Frontal cortex (tissue), 4 donors: ENCODE results near the gene ENC1. TPM values are rescaled to one million over a fixed set of nuclear protein-coding genes. Genes with fewer than 3 reads are reported as not detected.

ENCODE experiments used
- DNase-seq, 2 donors: peaks; one replicate each; pipeline ENCODE4 v3.0.0; 2012; ENCODE audit warnings: low spot score in 2 of 2
- FAIRE-seq: peaks from 2 replicates; lab custom pipeline; 2012; peaks lifted over from hg19 to GRCh38; lab: Jason Lieb, UNC
- total RNA-seq: library from RNA; depleted of rRNA; stranded (reverse); fragments of >200 nt; gene quantifications from one replicate; pipeline ENCODE4 v1.2.3, GENCODE V29; 2014
- donor health status: control.
- donor health status: control.
- donor health status: control.

Gene ENC1
- total RNA-seq, 1 donor from 2014 or later: 1,653 TPM

DNA sequence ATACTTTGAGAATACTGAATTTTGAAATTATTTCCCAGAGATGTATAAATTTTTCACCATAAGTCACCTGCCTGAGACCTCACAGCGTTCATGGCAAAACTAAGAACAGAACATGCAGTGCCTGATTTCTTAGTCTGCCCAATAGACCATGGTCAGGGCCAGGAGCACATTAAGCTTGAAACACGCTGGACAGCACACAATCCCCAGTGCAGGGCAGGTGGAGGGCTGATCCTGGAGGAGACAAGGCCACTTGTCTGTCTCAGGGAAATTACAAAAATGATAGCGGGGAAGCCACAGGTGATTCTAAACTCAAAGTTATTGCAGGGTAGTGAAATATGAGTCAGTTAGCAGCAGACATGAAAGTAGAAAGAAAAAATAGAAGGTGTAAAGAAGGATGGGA, 18.6 kb upstream of the ENC1 start:
- FAIRE-seq (no peak), DNase-seq (no peak)

DNA sequence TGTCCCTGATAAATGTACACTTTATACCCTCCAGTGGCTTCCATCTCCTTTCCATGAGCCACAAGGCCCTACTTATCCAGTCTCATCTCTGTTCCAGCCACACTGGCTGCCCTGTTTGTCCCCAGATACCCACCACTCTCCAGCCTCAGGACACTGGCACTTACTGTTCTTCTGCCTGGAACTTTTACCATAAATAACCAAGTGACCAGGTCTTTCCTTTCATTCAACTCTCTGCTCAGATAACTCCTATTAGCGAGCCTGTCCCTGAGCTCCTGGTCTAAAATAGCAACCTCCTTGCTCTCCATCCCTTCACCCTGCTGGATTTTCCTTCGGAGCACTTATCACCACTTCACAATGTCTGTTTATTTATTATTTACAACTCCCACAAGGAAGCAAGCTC, 16.6 kb upstream of the ENC1 start:
- no peak for FAIRE-seq
- DNase-seq: no peak

DNA sequence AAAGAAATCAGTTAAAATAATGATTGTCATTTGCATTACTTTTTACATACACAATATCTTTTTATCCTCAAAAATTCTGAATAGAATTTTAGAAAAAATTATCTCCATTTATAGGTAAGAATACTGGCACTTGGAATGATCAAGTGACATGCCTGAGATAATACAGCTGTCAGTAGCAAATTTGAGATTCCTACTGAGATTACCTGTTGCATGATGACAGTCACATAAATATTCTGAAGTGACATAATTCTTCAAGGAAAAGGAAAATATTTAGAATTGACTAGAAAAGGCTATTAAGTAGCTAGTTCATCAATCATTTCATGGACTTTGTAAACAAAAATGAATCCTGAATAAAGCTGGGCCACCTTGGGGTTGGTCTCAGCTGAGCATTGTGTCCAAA, 15.2 kb upstream of the ENC1 start:
- no peak for FAIRE-seq

DNA sequence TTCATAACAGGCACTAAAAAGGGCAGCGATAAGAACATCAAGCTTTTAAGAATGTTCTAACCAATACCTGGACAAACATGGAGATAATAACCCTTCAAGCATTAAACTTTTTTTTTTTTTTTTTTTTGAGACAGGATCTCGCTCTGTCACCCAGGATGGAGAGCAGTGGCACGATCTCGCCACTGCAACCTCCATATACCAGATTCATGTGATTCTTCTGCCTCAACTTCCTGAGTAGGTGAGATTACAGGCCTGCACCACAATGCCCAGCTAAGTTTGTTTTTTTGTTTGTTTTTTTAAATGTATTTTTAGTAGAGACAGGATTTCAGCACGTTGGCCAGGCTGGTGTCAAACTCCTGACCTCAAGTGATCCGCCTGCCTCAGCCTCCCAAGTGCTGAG, 14.7 kb upstream of the ENC1 start:
- no peak for DNase-seq
- FAIRE-seq: no peak

More for the DNA sequence above, 15.2 kb upstream of the ENC1 start:
- DNase-seq: no peak

DNA sequence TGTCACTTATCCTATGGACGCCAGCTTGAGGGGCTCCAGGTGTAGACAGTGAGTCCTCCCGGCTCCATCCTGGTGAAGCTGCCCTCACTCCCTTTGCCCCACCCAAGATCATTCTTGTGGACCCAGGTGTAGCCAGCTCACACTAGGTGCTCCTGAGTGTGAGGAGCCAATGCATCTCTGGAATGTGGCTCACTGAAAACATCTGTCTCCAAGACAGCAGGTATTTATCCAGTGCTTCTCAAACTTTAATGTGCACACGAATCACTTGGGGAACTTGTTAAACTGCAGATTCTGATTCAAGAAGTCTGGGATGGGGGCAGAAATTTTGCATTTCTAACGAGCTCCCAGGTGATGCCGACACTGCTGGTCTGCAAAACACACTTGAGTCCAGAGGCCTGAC, 13.5 kb upstream of the ENC1 start:
- no peak for DNase-seq
- FAIRE-seq: no peak

DNA sequence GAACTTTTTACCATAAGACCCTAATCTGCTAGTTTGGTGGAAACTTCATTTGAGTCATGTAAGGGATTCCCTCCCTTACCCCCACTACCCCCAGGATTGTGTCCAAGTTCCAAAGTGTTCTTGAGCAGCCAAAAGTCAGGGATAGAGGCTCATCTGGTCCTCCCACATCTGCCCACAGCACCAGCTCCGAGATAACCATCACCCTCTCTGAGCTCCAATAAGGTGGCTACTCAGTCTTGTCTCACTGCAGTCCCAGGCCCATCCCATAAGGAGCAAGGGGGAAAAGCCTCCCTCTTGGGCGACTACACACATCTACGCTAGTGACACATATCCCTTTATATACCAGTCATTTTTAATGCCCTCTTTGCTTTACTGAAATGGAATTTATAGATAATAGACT, 12.0 kb upstream of the ENC1 start:
- FAIRE-seq (no peak), DNase-seq (no peak)

DNA sequence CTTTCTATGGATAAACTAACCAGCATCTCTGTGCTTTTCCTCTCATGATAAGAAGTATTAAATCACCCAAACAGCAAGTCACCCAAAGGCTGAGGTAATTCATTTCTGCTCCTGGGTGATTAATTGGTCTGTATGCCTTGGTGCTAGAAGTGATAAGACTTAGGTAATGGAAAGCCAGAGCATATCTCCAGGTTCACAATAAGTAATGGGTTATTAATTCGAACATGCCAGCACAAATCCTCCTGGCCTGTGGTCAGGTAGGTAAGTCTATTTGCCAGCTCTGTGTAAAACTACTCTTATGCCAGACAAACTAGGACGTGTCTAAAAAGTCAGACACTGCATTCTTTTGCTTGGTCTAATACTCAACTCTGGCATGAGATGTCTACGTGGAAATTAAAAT, 11.2 kb upstream of the ENC1 start:
- no peak for FAIRE-seq

DNA sequence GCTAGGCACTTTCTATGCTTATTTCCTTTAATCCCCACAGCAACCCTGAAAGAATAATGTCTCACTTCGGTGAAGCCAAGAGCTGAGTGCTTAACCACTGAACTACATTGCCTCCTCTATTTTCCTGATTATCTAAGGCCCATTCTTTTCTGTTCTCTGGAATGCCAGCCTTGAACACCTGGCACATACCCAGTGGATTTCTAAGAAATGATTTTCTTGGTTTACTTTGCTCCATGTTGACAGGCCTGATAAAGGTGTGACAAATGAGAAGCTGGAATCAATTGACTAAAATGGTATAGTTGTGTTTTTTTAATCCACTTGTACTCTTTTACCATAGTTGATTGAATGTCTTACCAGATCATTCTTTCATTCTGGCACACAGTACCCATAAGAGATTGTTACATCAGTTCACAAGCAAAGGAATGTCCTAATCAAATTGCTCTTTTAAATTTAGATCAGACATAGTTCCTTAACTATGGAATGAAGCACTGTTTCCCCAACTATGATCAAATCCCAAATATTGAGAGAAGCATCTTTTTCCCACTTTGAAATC, 9.0 kb upstream of the ENC1 start:
- no peak for DNase-seq
- no peak for FAIRE-seq

More for the DNA sequence above, 11.2 kb upstream of the ENC1 start:
- DNase-seq: no peak

DNA sequence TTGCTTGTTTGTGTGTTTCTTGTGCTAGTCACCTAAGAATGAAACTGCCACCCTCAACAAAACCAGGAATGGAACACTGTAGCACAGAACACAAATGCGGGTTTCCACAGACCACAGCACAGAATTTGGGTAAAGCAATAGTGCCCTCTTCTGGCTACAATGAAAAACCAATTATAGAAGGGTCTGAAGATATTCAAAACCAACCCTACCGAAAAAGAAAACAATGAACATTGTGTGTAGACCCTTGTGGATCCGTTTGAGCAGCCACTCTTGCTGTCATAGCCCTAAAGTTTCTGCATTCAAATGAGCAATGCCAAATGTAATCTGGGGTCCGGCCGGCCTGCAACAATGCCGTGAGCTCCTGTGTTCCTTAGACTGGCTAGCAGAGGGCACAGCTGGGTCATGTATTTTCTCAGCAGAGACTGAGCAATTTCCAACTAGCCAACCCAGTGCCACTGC, 8.3 kb upstream of the ENC1 start:
- FAIRE-seq (peak; percentile 80), DNase-seq (peak; percentile 49 to 68)

DNA sequence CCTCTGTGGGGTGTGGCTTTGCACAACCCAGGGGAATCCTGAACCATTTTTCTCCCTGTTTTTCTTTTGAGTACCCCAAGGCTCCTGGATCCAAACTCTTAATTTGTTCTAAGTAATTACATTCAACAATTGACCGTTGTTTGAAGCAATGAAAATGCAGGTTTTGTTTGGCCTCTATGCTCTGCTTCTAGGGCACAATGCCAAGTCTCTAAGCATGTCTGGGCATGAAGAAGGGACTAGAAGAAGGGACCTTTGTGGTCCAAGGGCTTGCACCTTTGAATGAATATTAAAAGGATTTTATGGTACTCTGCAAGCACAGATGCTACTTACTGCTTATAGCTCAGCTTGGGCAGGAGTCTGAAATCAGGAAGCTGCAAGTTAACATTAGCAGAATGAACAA, 6.6 kb upstream of the ENC1 start:
- DNase-seq (no peak), FAIRE-seq (no peak)

DNA sequence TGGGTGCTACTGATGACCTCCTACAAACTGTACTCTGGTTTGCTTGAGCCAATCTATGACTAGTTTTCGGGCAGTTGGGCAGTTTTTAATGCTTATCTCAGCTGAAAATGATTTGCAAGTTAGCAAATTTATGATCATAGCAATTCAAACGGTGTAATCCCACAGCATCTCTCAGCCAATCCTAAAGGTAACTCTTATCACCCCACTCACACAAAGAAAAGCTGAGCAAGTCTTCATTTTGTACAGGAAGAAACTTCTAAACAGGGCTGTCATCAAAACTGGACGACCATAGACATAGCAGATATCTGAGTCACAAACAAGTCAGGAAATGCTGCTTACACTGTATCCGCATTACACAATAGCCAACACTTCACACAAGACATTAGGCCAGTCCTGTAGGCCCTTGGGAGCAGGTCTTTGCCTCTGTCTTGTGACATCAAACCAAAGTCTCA, 2.6 kb upstream of the ENC1 start:
- no peak for FAIRE-seq
- DNase-seq: no peak

DNA sequence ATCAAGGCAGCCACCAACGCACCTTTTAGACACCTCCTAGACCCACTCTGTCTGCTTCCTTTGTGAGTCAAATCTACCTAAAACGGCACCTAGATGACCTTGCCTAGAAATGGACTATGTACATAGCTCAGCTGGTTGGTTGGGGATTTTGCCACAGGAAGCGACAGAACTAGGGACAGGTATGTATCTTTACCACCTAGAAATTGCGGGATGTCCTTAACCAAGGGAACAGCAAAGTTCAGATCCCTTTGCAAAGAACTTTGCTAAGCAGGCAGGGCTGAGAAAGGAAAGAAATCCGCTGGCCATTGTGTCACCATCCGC, 2.0 kb upstream of the ENC1 start:
- no peak for DNase-seq
- FAIRE-seq: no peak

DNA sequence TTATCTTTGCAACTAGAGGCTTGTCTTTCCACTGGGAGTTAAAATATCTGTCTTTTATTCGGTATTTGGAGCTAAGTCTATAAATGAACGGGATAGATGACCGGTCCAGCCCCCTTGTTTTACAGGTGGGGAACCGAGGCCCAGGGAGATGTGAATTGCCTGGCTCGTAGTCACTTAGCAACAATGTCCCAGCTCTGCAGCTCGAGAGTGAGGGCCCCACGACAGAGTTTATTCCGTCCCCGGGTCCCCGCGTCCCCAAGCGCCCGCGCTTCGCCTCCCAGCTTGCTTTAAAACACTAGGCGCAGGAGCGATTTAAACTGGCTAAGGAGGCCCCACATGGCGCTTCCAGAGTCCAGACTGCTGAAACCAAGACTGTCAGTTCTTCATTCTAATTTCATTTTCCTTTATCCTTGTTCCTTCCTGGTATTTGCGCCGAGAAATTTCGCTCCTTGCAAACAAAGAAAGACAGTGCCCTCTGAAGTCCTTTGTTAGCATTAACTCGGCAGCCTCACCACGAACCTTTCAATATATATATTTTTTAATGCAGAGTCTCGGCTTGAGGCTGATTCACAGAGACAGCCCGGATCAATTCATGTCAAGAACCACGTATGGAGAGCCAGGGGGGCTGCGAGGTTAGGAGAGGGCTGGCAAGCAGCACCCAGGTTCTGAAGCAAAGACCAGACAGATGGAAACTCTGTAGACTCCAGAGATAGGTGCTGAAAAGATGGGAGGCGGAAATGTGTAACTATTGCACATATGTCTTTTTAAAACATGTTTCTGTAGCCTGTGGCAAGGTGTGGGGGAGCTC, 1.4 kb upstream of the ENC1 start:
- no peak for FAIRE-seq

DNA sequence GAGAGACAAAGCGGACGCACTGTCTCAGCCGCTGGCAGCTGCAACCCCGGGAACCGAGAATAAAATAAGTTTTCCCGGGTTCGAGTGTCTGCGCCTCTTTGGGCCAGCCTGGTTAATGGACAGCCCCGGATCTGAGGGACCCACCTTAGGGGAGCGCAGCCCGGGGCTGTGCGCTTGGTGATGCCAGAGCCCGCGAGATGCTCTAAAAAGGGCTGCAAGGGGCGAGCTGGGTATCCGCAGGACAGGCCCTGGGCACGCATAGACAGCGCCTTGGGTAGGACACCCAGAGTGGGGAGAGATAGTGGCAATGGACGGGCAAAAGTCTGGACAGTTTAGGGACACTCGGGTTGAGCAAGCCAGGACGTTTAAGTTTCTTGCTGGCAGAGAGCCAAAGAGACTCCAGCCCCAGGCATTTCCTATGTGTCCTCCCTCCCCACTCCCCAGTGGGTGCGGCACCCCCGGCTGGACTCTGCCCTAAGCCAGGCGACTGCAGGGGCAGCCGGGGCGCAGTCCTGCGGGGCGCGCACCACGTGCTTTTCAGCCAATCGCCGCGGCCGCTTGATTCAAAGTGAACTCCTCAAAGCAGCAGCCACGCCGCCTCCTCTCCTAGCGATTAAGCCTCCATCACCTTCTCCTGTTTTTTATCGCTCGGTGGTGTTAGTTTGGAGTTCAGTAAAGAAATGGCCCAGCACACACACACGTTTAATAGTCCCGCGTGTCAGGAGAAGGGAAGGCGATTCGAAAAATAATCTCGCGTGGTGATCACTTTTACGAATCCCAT, 616 bp upstream of the ENC1 start:
- FAIRE-seq: no peak

More for the DNA sequence above, 1.4 kb upstream of the ENC1 start:
- no peak for DNase-seq

DNA sequence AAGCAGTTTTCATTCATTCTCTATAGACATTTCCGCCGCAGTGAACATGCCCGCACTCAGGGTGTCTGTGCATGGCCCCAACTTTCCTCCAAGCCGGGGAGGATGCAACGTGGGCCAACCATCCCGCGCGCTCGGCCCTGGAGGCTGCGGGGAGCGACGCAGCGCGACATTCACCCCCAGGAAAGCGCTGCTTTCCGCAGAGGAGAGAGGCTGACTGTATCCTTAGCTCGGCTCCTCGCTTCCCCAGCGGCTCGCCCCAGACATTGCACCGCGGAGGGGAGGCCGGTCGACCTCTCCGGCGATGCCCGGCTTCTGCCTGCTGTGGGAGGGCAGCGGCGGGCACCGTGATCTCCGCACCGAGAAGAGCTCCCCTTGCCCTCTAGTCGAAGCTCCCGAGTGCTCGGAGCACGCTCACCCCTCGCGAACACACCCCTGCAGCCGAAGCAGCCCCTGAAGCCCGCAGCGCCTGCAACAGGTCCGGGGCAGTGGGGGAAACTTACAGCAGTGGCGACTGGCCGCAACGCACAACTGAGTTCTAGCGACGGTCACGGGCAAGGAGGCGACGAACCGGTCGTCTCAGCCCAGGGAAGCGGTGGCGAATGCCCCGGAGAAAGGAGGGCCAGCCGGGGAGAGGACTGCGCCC, 600 bp downstream of the ENC1 start:
- FAIRE-seq (no peak), DNase-seq (no peak)

More for the DNA sequence above, 616 bp upstream of the ENC1 start:
- peak in 1 of 2 donors; percentile 20 for DNase-seq

DNA sequence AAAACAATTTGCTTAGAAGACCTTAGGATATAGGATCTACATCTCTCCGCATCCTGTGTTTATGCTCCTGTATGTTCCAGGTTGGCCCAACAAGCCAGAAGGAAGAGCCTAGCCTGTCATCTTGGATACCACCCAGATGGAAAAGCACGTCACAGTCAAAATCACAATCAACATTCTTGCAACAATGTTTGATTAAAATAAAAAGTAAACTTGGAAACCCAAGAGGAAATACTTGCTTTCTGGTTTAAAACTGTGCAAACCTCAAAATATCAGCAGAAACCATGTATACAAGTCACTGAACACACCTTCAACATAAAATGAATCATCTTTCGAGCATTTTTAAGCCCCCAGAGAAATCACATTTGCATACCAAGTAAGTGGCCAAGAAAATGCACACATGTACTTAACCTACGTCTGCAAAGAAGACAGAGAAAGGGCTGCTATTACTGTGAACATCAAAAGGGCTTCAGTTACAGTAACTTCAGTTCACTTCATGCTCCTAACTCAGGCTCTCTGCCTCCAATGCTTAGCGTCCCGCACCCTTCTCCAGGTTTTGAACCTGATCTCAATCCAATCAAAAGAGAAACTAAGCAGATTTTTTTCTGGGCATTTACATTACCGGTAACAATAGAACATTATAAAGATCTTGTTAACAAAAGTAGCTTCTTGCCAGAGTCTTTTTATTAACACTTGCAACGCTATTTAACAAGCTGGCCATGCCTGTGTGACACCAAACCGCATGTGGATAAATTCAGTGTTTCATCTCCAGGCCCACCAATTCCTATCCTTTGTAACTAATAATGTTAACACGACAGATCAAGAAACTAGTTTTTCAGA, 1.3 kb downstream of the ENC1 start:
- DNase-seq (no peak), FAIRE-seq (no peak)

DNA sequence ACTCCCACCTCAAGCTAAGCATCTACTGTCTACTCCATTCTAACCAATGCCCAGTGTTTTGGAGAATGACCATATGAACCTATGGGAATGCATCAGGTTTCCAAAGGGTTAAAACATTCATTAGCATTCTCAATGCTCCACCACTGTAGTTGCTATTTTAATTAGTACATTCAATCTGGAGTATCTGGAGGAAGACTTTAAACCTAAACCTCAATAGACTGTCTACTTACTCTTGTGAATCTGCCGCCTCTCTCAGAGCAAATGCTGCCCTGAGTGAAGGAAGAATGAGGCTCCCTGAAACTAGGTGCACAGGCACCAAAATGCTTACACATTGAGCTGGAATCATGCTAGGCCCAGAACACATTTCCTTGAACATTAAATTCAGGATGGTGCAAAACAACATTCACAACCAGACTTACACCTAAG, 2.0 kb downstream of the ENC1 start:
- FAIRE-seq (no peak), DNase-seq (no peak)

DNA sequence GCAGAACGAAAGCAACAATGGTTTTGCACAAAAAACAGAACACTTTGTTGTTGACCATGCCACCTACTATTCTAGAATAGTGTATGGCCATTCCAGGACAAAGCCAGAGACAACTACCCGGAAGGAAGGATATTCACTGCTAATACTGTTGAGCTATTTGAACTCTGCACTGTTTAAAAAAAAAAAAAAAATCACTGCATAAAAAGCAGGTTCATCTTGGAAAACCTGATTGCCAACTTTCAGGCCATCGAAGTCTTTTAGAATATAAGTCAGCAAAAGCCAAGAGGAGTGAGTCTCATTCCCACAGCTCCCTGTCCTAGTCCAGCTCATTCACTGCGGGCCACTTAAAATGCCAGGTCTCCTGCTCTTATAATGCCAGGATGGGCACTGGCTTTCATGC, 4.0 kb downstream of the ENC1 start:
- DNase-seq: no peak
- no peak for FAIRE-seq

DNA sequence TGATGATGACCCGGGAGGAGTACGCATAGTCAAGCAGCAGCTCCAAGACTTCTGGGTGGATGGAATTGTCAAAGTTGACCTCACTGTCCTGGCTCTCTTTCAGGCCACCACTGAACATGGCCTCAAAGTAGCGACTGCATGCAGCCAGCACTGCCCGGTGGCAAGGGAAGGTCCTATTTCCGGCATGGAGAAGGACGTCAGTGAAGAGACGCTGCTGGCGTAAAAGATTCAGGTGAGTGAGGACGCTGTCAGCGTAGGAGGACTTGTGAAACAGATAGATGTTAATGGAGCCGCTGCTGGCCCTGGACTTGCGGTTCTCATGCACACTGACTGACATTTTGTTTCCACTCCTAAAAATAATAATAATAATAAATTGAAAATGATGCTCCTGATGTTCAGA, 4.4 kb downstream of the ENC1 start:
- FAIRE-seq (no peak), DNase-seq (no peak)
